Stimulated activated CD4-positive, alpha-beta T cell treated with anti-CD3 and anti-CD28 coated beads, TNF-alpha, amount 100 ng/mL, for 48 hours (primary cell): ENCODE data around the gene TNFRSF13B.
"Not testable (repeated sequence)": the region's sequence is repeated elsewhere in the genome, so short reads cannot be mapped to it uniquely, and the experiment has no call there.

Source experiments
- DNase-seq, 3 donors: peaks; one replicate each; pipeline ENCODE4 v3.0.0-alpha.2; 2020; ENCODE audit warnings: low read depth in 3 of 3

The TNFRSF13B gene

GRCh38 chr17:16926571-16927451 is 45.1 kb downstream of the TNFRSF13B start:
- DNase-seq: no peak

DNA sequence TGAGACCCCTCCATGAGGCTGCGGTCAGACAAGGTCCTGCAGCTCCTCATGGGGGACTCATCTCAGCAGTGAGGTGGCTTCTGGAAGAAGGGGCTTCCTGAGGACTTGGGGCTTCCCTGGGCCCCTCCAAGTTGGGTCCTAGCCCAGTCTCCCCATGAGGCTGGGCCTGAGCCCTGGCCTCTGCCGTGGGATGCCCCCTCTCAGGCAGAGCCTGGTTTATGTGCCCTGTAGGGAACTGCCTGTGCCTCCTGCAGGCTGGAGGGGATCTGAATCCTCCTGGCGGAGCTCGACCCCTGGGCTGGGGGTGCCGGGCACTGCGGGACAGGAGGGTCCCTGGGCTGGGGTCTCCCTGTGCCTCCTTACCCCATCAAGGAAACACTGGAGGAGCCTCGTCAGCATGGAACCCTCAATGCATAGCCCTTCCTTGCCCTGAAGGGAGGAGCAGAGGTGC is 45.8 kb downstream of the TNFRSF13B start:
- DNase-seq: no peak

GRCh38 chr17:16925461-16926060 is 46.4 kb downstream of the TNFRSF13B start:
- no peak for DNase-seq

DNA sequence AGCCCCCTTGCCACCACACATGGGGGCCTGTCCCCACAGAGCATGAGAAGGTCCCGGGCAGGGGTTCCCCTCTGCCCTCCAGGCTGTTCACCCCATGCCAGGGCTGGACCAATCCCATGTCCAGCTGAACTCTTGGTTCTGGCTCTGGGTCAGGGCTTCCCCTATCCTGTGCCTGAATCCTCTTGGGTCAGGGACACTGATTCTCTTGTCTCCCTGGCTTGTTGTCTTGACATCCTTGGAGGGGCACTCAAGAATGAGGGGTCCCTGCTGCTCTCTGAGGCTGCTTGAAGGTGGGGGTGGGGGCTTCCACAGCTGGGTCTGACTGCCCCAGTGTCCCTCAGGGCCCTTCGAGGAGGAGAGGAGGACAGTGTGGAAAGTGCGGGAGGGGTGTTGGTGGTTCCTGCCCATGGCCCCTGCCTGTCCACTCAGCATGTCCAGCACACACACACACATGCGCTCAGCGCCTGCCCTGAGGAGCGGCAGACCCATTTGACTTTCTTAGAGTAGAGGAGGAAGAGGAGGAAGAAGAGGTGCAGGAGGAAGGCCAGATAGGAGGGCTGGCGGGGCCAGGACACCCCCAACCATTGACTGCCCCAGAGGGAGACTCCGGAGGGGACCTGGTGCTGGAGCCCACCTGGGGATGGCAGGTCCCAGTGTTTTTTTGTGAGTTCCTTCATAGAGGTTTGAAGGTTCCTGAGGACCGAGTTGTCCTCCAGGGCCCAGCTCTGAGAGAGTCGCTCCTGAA is 47.0 kb downstream of the TNFRSF13B start:
- DNase-seq: no peak

DNA sequence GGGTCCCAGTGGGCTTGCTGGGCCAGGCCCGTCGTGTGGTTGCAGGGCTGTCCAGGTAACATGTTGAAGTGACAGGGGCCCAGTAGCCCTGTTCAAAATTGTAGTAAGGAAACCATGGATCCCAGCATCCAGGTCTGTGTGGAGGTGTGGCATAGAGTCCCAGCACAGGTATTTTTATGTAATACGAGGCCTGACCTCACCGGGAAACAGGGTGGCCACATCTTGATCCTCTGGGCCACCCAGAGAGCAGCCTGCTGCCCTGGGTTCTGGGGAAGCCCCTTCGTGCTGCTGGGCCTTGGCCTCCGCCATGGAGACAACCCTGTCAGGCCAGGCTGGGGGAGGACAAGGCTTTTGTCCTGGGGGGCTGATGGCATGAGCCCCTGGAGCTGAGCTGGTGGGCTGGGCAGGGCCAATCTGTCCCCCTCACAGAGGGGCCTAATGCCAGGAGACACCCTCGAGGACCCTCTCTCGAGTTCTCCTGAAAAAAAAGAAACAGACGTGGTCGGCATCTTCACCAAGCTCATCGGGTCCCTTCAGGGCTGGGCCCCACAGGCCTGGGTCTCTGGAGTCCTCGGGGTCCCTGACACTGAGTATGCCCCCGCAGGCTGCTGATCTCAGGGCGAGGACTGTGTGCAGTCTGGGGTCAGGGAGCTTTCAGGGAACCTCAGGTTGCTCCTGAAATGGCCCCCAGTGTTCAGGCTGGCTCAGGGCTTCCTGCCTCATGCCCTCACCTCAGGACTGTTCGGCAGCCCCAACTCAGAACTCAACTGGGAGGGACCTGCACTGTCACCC is 47.8 kb downstream of the TNFRSF13B start:
- DNase-seq: no peak

- DNase-seq: no peak
These were observed 48.6 kb downstream of the TNFRSF13B start for GRCh38 chr17:16923097-16923903.

DNA sequence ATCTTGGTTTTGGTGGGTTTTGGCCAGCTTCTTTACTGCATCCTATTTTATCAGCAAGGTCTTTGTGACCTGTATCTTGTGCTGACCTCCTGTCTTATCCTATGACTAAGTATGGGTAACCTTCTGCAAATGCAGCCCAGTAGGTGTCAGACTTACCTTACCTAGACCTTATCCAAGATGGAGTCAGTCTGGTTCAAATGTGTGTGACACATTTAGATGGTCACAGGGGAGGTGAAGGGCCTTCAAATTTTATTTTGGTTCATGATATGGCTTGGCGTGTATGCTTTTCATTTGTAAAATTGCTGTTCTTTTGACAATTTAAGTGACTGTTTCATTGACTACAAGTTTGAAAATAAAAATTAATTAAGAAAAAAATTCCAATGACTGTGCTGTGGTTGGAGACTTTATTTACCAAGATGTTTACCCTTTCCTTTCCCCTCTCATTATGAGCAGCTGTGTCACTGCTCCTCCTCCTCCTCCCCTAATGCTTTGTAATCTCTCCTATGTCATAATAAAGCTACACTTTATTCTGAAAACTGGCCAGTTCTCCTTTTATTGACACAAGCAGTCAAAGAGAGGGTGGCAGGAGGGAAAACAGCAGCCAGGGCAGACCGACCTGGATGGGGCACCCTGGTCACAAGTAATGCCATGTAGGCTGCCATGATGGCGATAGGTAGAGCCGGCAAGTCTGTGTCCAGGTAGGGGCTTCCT is 49.4 kb downstream of the TNFRSF13B start:
- no peak for DNase-seq

DNA sequence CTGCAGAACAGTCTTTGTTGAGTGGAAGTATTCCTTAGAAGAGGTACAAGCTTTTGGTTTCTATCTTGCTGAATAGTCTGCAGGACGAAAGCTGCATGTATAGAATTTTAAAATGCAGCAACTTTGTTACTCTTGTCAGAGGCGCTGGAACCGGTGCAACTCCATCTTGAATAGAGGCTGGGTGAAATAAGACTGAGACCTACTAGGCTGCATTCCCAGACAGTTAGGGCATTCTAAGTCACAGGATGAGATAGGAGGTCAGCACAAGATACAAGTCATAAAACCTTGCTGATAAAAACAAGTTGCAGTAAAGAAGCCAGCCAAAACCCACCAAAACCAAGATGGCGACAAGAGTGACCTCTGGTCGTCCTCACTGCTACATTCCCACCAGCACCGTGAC is 50.5 kb downstream of the TNFRSF13B start:
- not testable (repeated sequence) for DNase-seq

DNA sequence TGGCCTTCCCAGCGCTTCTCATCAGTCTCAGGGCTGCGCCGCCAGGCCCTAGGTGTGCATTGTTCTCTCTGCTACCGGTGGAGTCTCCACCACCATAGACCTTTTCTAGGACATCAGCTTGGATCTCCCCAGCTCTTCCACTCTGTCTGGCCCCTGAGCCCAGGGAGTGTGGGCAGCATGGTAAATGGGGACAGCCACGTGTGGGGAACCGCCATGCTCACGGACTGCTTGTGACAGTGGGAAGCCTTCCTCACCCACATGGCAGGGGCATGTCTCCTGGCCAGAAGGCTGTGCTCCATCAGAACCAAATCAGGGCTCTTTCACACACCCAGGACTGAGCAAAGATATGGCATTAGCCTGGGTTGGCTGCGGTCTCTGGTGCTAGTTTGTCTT is 51.3 kb downstream of the TNFRSF13B start:
- DNase-seq: no peak

DNA sequence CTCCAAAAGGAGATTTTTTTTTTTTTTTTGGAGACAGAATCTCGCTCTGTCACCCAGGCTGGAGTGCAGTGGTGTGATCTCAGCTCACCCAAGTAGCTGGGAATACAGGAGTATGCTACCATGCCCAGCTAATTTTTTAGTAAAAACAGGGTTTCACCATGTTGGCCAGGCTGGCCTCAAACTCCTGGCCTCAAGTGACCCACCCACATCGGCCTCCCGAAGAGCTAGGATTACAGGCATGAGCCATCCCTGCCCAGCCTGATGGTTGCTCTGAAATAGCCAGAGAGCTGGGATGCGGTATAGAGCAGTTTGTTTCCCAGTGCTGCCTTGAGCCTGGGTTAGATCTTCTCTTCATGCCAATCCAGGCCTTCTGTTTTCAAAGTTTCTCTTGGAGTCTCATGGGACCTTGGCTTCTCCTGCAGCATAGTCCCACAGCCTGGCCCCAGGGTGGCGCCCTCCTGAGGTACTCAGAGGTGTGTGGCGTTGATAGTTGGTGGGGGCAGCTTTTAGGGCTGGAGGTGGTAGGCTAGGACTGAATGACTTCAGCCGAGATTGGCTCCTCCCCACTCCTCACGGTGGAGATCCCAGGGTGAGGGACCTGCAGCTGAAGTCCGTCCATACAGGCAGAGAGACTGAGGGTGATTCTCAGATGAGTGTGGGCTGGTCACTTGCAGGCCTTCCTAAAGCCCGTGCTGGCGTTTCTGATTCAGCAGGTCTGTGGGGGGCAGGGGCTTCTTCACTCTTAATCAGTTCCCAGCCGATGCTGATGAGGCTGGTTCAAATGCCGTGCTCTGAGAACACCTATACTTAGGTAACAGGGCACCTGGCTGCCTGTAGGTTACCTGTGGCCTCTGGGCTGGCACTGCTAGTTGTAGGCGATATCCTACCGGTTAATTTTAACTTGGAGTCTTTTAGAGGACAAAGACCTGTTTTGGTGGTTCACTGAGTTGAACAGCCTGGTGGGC is 52.0 kb downstream of the TNFRSF13B start:
- DNase-seq: no peak

- no peak for DNase-seq
These were observed 53.5 kb downstream of the TNFRSF13B start for GRCh38 chr17:16918443-16918842.

DNA sequence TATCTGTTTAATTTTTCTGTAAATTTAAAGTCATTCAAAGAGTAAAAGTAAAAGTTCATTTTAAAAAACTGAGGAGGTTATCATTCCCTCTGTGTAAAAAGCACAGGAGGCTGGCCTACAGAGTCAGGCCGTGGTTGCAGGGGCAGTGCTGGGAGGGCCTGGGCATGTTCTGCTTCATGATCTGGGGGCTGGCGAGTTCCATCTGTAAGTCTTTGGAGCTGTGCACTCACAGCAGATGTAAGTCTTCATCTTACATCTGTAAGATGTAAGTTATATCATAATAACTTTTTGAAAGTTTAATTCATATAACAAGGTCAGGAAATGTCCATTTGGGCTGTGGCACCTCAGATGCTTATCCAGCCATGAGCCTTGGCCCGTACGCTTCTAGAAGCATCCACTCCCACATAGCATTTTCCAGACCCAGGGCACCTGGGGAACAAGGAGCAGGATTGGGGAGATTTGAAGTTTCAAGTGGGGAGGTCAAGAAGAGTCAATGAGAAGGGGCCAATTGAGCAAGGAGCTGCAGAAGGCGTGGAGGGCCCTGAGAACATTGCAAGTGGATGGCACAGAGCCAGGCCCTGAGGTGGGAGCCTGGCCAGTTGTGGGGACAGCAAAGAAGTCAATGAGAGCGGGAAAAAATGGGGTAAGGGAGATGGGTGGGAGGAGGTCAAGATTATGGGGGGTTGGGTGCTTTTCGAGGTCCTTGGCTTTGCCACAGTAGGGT is 54.1 kb downstream of the TNFRSF13B start:
- no peak for DNase-seq

DNA sequence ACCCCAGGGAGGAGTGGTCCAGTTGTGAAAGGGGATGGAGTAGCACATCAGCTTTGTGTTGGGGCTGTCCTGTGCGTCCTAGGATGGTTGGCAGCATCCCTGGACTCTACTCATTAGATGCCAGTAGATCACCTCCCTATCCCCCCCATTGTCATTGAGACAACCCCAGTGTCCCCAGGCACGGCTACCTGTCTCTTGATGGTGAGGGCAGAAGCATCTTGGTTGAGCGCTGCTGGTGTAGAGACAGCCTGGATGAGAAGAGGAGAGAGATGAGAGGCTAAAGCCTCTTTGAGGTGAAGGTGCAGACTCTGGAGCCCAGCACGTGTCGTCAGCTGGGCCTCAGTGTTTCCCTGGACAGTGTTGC is 55.4 kb downstream of the TNFRSF13B start:
- DNase-seq: no peak

DNA sequence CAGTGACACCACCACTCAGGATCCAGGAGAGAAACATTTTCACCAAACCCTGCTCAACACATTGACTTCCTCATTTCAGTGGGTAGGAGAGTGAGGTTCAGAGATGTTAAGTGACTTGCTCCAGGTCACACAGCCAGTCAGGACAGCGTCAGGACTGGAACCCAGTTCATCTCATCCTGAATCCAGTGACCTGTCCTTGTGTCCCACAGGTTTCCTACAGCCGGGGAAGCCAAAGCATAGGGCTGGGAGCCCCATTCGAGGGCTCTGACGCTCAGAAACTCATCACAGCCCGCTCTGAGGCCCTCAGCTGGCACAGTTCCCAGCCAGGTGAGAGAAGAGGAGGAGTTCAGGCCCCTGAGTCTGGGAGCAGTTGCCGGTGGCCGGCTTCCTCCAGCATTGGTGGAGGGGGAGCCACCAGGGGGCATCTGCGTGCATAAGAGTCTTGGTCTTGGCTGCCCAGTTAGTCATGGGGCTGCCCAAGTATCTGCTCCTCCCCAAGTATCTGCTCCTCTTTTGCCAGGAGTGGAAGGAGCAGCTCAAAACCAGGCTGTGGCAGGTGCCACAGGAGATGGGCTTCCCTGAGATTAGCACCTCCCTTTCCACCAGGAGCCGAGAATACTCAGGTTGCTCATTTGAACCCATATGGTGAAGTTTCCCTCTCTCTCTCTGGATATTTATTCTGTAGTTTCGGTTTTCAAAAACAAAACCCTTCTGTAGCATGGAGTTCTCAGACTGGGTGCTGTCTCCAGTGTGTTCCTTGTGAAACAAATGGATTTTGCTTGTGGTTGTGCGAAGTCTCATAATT is 56.0 kb downstream of the TNFRSF13B start:
- DNase-seq: peak in 1 of 3 donors; percentile 15

GRCh38 chr17:16913463-16913862 is 58.5 kb downstream of the TNFRSF13B start:
- no peak for DNase-seq

DNA sequence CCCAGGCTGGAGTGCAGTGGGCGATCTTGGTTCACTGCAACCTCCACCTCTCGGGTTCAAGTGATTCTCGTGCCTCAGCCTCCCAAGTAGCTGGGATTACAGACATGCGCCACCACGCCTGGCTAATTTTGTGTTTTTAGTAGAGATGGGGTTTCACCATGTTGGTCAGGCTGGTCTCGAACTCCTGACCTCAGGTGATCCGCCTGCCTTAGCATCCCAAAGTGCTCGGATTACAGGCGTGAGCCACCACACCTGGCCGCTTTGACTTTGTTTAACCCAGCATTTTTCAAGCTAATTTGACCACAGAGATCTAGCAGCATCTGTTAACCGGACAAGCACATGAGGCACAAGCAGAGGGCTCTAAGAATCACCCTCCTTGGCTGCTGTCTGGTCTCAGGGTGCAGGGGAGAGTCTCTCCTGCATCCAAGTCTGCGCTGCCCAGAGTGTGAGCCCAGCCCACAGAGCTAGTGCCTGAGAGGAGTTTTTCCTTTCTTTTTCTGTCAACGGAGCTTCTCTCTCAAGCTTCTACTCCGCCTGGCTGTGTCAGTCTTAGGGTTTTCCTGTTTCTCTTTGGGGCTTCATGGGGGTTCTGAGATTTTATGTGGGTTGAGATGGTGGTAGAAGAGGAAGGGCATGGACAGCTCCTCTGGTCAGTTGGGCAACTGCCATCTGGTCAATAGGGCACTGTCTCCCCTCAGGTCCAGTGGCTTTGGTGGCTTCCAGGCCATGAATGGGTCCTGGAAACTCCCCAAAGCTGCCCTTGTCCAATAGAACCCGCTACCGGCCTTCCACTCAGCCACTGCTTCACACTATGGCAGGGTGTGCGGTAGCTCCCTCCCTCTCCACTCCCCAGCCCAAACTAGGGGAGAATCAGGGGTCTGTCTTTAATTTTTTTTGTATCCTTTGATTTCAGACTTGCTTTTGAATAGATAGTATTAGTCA is 59.6 kb downstream of the TNFRSF13B start:
- no peak for DNase-seq
